Stimulated activated CD4-positive, alpha-beta T cell treated with anti-CD3 and anti-CD28 coated beads, Interleukin-15, amount 100 ng/mL, for 48 hours (primary cell): ENCODE data around the gene GHITM.

Experiments used
- DNase-seq, 2 donors: peaks; one replicate each; pipeline ENCODE4 v3.0.0-alpha.2; 2020; ENCODE audit warnings: low read depth in 2 of 2

The GHITM gene

DNA sequence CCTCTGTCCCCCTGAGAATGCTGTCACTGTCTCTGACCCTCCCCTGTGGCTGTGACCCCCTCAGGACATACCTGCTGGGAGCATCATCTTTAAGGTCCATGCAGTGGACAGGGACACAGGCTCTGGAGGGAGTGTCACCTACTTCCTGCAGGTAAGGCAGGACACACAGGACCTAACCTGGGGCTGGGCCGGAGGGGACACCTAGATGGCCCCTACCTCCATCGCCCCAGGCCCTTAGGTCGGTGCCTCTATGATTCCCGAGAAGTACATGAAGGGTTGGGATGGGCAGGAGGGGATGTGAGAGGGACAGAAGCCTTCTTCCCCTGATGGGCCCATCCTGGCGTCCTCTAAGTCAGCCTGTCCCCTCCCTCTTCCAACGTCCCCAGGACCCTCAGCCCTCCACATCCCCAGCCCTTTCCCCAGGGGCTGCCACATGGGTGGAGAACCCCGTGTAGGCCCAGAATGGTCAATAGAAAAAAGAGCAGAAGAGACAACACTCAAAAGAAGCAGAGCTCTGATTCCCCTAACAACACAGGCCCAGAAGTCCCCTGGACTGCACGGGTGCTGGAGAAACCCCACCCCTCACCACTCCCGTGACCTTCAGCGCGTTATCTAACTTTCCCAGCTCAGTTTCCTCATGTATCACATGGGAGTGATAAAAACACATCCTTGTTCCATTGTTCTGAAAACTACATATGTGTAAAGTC, 61.4 kb downstream of the GHITM start:
- no peak for DNase-seq

- DNase-seq = no peak
These were observed 61.9 kb downstream of the GHITM start for GRCh38 chr10:84201244-84201606.

DNA sequence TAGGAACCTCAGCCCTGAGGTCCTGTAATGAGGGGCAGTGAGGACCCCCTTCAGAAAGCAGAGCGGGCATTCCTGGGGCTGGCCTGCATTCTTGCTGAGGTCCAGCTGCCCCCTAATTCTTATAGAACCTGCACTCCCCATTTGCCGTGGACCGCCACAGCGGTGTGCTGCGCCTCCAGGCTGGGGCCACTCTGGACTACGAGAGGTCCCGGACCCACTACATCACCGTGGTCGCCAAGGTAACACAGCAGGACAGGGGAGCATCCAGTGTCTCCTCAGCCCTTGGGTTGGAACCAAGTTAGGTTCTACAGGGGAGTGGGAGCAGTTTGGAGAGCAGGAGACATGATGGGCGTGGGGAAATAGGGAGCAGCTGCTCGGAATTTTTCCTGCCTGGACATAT, 62.4 kb downstream of the GHITM start:
- no peak for DNase-seq

- no peak for DNase-seq
These were observed 63.0 kb downstream of the GHITM start for GRCh38 chr10:84202349-84202748.
